T-helper 2 cell treated with Interferon-gamma antibody and Interleukin-4, amounts not matched to agents 5 μg/mL and 100 μg/mL, for 36 hours (primary cell): ENCODE data around the gene NCOA1.
"Not testable (repeated sequence)": the region's sequence is repeated elsewhere in the genome, so short reads cannot be mapped to it uniquely, and the experiment has no call there.

ENCODE experiments used
- DNase-seq: peaks from one replicate; pipeline ENCODE4 v3.0.0; 2021; ENCODE audit warnings: low spot score
- H3K27ac Mint-ChIP-seq: one replicate; pipeline ENCODE4 v1.8.0; 2021; ENCODE audit warnings: mild to moderate bottlenecking, mixed read lengths
- H3K27me3 Mint-ChIP-seq: one replicate; pipeline ENCODE4 v1.8.0; 2021; ENCODE audit warnings: low read depth, mixed read lengths
- H3K36me3 Mint-ChIP-seq: one replicate; pipeline ENCODE4 v1.8.0; 2021; ENCODE audit warnings: low read depth, mixed read lengths
- H3K4me1 Mint-ChIP-seq: one replicate; pipeline ENCODE4 v1.8.0; 2021; ENCODE audit warnings: low read depth, mixed read lengths
- H3K4me3 Mint-ChIP-seq: one replicate; pipeline ENCODE4 v1.8.0; 2022; ENCODE audit warnings: mild to moderate bottlenecking, moderate library complexity, mixed read lengths
- H3K9me3 Mint-ChIP-seq: one replicate; pipeline ENCODE4 v1.8.0; 2021; ENCODE audit warnings: mixed read lengths

NCOA1 gene

DNA sequence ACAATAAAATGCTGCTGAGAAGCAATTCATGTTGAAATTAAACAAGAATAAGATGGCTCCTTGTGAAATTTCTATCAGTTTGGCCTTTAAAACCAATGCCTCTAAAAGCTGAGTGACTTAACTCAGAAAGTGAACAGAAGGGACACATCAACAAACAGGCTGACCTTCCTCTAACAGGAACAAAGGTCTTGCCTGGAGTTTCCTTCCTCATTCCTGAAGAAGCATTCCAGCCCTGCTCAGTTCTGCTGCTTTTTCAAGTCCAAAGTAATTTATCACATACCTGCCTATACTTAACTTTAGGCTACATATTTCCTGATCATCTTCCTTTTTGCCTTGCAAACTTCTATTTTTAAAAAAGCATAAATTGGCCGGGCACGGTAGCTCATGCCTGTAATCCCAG is 288.1 kb downstream of the NCOA1 start:
- H3K4me1 Mint-ChIP-seq, result no peaks in the 10 kb centered on the region
- H3K9me3 Mint-ChIP-seq, result no peaks in the 10 kb centered on the region
- H3K4me3 Mint-ChIP-seq, result no peak overlapping the region
- H3K27me3 Mint-ChIP-seq, result peaks cover 17% of the 10 kb centered on the region
- H3K36me3 Mint-ChIP-seq, result no peaks in the 10 kb centered on the region
- DNase-seq, result no peak
- H3K27ac Mint-ChIP-seq, result no peak overlapping the region

DNA sequence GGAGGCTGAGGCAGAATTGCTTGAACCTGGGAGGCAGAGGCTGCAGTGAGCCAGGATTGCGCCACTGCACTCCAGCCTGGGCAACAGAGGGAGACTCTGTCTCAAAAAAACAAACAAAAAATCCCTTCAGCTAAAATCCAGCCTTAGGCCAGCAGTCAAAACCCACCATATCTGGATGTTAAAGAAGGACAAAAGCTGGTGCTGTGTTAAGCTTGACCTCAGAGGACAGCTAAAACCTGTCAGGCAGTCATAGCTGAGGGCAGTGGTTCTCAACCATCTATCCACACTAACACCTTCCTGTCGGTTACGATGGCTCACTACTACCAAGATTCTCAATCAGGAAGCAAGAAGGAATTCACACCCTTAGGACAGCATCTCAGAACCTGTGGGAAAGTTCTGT is 292.6 kb downstream of the NCOA1 start:
- Mint-ChIP-seq H3K4me3 (no peak overlapping the region), H3K27ac (no peak overlapping the region), H3K27me3 (peaks cover 7% of the 10 kb centered on the region), H3K9me3 (no peaks in the 10 kb centered on the region), H3K4me1 (no peaks in the 10 kb centered on the region), H3K36me3 (no peaks in the 10 kb centered on the region)
- DNase-seq, result no peak

- Mint-ChIP-seq H3K4me1 (no peaks in the 10 kb centered on the region), H3K36me3 (no peaks in the 10 kb centered on the region), H3K27ac (no peak overlapping the region), H3K9me3 (no peaks in the 10 kb centered on the region), H3K27me3 (peaks cover 7% of the 10 kb centered on the region), H3K4me3 (no peak overlapping the region)
- DNase-seq, result no peak
These were observed 294.7 kb downstream of the NCOA1 start for GRCh38 chr2:24785671-24786321.

GRCh38 chr2:24787532-24787931 is 296.5 kb downstream of the NCOA1 start:
- Mint-ChIP-seq H3K36me3 (no peaks in the 10 kb centered on the region), H3K9me3 (no peaks in the 10 kb centered on the region), H3K4me3 (no peak overlapping the region), H3K27ac (no peak overlapping the region), H3K4me1 (peaks cover 6% of the 10 kb centered on the region), H3K27me3 (peaks cover 3% of the 10 kb centered on the region)
- DNase-seq, result no peak

DNA sequence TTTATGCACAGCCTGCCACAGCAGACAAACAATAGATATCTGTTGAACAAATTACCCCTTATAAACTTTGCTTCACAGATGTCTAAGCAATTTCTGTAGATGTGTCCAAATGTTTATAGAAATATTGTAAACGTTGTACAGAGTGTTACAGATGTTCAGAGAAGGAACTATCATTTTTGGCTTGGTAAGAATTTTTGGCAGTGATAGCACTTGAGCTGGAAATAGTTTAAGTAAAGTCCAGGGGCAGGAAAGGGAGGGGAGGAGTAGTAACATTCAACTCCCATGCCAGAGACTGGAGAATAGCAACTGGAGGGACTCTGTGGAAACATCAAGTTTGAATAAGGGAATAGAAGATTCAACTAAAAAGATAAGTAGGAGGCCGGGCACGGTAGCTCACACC is 297.8 kb downstream of the NCOA1 start:
- peaks cover 7% of the 10 kb centered on the region for H3K4me1 Mint-ChIP-seq
- no peak overlapping the region for H3K27ac Mint-ChIP-seq
- no peak for DNase-seq
- H3K27me3 Mint-ChIP-seq, result no peaks in the 10 kb centered on the region
- no peak overlapping the region for H3K4me3 Mint-ChIP-seq
- H3K9me3 Mint-ChIP-seq, result no peaks in the 10 kb centered on the region
- peaks cover 2% of the 10 kb centered on the region for H3K36me3 Mint-ChIP-seq

DNA sequence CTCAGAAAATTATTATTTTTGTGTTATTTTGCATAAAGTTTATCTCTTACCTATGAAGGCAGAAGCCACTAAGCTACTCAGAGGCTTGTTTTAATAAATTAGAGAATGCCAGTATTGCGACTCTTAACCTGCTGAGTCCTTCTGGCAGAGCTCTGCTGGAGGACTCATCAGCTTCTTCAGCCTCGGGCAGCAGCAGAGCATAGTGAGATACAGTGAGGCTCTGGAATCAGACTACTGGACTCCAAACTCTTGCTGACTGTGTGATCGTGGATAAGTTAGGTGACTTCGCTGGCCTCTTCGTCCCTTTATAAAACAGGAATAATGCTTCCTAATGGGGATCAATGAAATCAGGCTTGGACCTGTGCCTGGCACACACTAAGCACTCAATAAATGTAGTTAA is 300.4 kb downstream of the NCOA1 start:
- no peak overlapping the region for H3K4me3 Mint-ChIP-seq
- no peaks in the 10 kb centered on the region for H3K27me3 Mint-ChIP-seq
- no peaks in the 10 kb centered on the region for H3K9me3 Mint-ChIP-seq
- DNase-seq, result no peak
- H3K4me1 Mint-ChIP-seq, result peaks cover 22% of the 10 kb centered on the region
- peaks cover 21% of the 10 kb centered on the region for H3K36me3 Mint-ChIP-seq
- H3K27ac Mint-ChIP-seq, result no peak overlapping the region

GRCh38 chr2:24792542-24792873 is 301.5 kb downstream of the NCOA1 start:
- H3K4me1 Mint-ChIP-seq, result peaks cover 32% of the 10 kb centered on the region
- peak overlapping the region; percentile 98 for H3K4me3 Mint-ChIP-seq
- peak overlapping the region; percentile 98 for H3K27ac Mint-ChIP-seq
- DNase-seq, result no peak
- H3K36me3 Mint-ChIP-seq, result peaks cover 31% of the 10 kb centered on the region
- H3K27me3 Mint-ChIP-seq, result no peaks in the 10 kb centered on the region
- peaks cover under 1% of the 10 kb centered on the region for H3K9me3 Mint-ChIP-seq

GRCh38 chr2:24792874-24793760 is 302.1 kb downstream of the NCOA1 start, which contains the start of the genes CENPO and PTRHD1:
CENPO (plus strand) TSS chr2:24793425; CDS start chr2:24793920, 495 bp downstream.
PTRHD1 (minus strand) TSS chr2:24793391; CDS start chr2:24793377, 14 bp downstream.
- Mint-ChIP-seq H3K36me3 (peaks cover 38% of the 10 kb centered on the region), H3K27ac (peak within 1 kb of the TSS; percentile 98), H3K27me3 (no peaks in the 10 kb centered on the region), H3K4me1 (peaks cover 37% of the 10 kb centered on the region), H3K9me3 (peaks cover 6% of the 10 kb centered on the region), H3K4me3 (peak within 1 kb of the TSS; percentile 98)
- DNase-seq, result peak; percentile 95

DNA sequence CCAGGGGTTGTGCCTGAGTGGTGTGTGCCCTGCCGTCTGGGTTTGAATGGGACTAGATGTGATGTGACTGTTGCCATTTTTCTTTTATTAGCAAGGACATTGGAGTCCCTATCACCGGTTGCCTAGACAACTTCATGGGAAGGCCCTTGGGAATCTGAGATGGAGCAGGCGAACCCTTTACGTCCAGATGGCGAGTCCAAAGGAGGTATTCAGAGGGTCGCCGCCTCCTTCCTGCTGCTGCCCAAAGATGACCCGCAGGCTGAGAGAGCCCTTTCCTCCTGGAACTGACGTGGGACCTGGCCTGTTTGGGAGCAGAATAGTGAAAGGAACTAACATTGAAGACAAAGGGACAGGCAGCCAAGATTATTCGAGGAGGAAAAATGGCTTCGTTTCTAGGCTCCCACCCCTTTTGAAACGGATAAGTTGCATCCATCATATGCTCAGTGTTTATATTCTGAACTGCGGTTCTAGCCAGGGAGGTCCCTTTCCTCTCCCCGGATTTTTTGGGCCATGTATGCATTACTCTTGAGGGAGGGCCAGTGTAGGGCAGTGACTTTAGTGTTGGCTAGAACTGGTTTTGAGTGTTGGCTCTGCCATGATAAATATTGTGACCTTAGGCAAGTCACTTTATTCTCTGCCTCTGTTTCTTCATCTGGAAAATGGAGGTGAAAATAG is 302.8 kb downstream of the NCOA1 start:
- Mint-ChIP-seq H3K9me3 (peaks cover 7% of the 10 kb centered on the region), H3K27ac (peak overlapping the region; percentile 98), H3K36me3 (peaks cover 43% of the 10 kb centered on the region), H3K4me3 (peak overlapping the region; percentile 98), H3K27me3 (no peaks in the 10 kb centered on the region), H3K4me1 (peaks cover 39% of the 10 kb centered on the region)
- DNase-seq, result peak; percentile 19

DNA sequence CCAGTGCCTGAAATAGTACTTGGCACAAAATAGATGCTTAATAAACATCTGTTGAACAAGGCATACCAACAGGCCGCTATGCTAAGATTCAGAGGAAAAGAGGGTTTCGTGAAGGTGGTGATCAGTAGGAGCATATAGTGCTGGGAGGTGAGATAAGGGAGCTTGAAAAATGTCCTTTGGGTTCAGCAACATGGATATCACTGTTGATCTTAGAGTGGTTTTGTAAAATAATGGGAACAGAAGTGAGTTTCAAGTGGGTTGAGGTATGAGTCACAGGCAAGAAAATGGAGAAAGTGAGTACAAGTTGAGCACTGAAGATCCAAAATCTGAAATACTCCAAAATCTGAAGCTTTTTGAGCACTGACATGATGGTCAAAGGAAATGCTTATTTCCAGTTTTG is 306.6 kb downstream of the NCOA1 start:
- peaks cover 71% of the 10 kb centered on the region for H3K36me3 Mint-ChIP-seq

GRCh38 chr2:24800487-24800886 is 309.4 kb downstream of the NCOA1 start:
- H3K9me3 Mint-ChIP-seq, H3K27me3 Mint-ChIP-seq, DNase-seq, H3K4me3 Mint-ChIP-seq, H3K27ac Mint-ChIP-seq: not testable (repeated sequence)
- Mint-ChIP-seq H3K4me1 (peaks cover 32% of the 10 kb centered on the region), H3K36me3 (peaks cover 75% of the 10 kb centered on the region)

More for the DNA sequence above, 306.6 kb downstream of the NCOA1 start:
- DNase-seq, result no peak
- Mint-ChIP-seq H3K27ac (no peak overlapping the region), H3K27me3 (no peaks in the 10 kb centered on the region), H3K9me3 (peaks cover 7% of the 10 kb centered on the region), H3K4me3 (no peak overlapping the region), H3K4me1 (peaks cover 37% of the 10 kb centered on the region)

DNA sequence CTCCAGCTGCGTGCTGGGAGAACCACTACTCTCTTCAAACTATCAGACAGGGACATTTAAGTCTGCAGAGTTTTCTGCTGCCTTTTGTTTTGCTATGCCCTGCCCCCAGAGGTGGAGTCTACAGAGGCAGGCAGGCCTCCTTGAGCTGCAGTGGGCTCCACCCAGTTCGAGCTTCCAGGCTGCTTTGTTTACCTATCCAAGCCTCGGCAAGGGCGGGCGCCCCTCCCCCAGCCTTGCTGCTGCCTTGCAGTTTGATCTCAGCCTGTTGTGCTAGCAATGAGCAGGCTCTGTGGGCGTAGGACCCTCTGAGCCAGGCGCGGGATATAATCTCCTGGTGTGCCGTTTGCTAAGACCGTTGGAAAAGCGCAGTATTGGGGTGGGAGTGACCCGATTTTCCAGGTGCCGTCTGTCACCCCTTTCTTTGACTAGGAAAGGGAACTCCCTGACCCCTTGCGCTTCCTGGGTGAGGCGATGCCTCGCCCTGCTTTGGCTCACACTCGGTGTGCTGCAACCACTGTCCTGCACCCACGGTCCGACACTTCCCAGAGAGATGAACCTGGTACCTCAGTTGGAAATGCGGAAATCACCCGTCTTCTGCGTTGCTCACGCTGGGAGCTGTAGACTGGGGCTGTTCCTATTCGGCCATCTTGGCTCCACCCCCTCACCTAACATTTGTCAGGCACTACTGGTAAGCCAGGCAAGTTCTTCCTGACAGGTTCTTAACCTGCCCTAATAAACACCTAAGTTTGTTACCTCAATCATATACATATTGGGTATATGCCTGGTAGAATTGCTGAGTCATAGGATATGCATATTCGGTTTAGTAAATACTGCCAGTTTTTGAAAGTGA is 315.0 kb downstream of the NCOA1 start:
- not testable (repeated sequence) for H3K27me3 Mint-ChIP-seq, H3K4me3 Mint-ChIP-seq, DNase-seq, H3K27ac Mint-ChIP-seq, H3K9me3 Mint-ChIP-seq
- peaks cover 43% of the 10 kb centered on the region for H3K4me1 Mint-ChIP-seq
- H3K36me3 Mint-ChIP-seq, result peaks cover 58% of the 10 kb centered on the region

DNA sequence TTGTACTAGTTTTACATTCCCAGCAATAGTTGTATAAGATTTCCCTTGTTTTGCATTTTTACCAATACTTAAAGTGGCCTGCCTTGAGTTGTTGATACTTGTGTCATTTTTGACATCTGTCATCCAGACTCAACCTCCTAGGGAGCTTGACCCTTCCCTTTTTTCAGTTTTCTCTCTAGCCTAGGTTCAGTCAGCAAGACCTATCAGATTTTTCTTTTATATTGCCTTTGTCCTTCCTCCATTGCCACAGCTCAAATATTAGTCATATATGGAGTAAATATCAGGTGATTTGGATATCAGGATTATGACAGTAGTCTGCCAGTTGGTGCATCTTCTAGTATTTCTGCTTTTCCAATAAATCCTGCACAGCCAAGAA is 315.6 kb downstream of the NCOA1 start:
- peaks cover 41% of the 10 kb centered on the region for H3K4me1 Mint-ChIP-seq
- no peaks in the 10 kb centered on the region for H3K9me3 Mint-ChIP-seq
- H3K27me3 Mint-ChIP-seq, result no peaks in the 10 kb centered on the region
- peak overlapping the region; percentile 10 for H3K27ac Mint-ChIP-seq
- H3K4me3 Mint-ChIP-seq, result no peak overlapping the region
- DNase-seq, result no peak
- H3K36me3 Mint-ChIP-seq, result peaks cover 53% of the 10 kb centered on the region
